Cerebellar nuclear complex (tissue), 1 donor: ENCODE results near the gene VNN1.
"Not testable (repeated sequence)": the region's sequence is repeated elsewhere in the genome, so short reads cannot be mapped to it uniquely, and the experiment has no call there.

Experiments used
- DNase-seq, 2 experiments: peaks; one replicate each; lab custom pipeline; 2025; lab: John Stamatoyannopoulos, UW

Gene VNN1

GRCh38 chr6:132725471-132725870 lies 11.6 kb upstream of the VNN1 start:
- DNase-seq, result no peak

GRCh38 chr6:132719736-132720448 lies 6.0 kb upstream of the VNN1 start:
- no peak for DNase-seq

- DNase-seq, result no peak
These were observed 2.2 kb upstream of the VNN1 start for GRCh38 chr6:132715881-132716637.

GRCh38 chr6:132715204-132715603 lies 1.3 kb upstream of the VNN1 start:
- DNase-seq, result no peak

- DNase-seq, result no peak
These were observed 305 bp upstream of the VNN1 start for GRCh38 chr6:132714160-132714559.

- DNase-seq, result no peak
These were observed 1.5 kb downstream of the VNN1 start for GRCh38 chr6:132712366-132712765.

GRCh38 chr6:132708771-132709170 lies 5.1 kb downstream of the VNN1 start:
- DNase-seq, result no peak

- DNase-seq, result no peak
These were observed 5.9 kb downstream of the VNN1 start for GRCh38 chr6:132708002-132708401.

- not testable (repeated sequence) for DNase-seq
These were observed 7.1 kb downstream of the VNN1 start for GRCh38 chr6:132706756-132707155.

GRCh38 chr6:132703936-132704335 lies 9.9 kb downstream of the VNN1 start:
- DNase-seq, result no peak

- DNase-seq, result no peak
These were observed 15.2 kb downstream of the VNN1 start for GRCh38 chr6:132698608-132699007.

GRCh38 chr6:132695773-132696172 lies 18.1 kb downstream of the VNN1 start:
- DNase-seq, result no peak

GRCh38 chr6:132693478-132693877 lies 20.4 kb downstream of the VNN1 start:
- DNase-seq, result no peak

GRCh38 chr6:132690678-132691077 lies 23.2 kb downstream of the VNN1 start:
- DNase-seq, result no peak

GRCh38 chr6:132687306-132687705 lies 26.5 kb downstream of the VNN1 start:
- DNase-seq, result no peak

- no peak for DNase-seq
These were observed 27.3 kb downstream of the VNN1 start for GRCh38 chr6:132686531-132686930.

- no peak for DNase-seq
These were observed 28.8 kb downstream of the VNN1 start for GRCh38 chr6:132685009-132685408.

- no peak for DNase-seq
These were observed 29.6 kb downstream of the VNN1 start for GRCh38 chr6:132684272-132684671.

- DNase-seq, result no peak
These were observed 30.3 kb downstream of the VNN1 start for GRCh38 chr6:132683543-132683942.

GRCh38 chr6:132679094-132679493 lies 34.8 kb downstream of the VNN1 start:
- DNase-seq, result not testable (repeated sequence)

- DNase-seq, result no peak
These were observed 38.1 kb downstream of the VNN1 start for GRCh38 chr6:132675749-132676148.

GRCh38 chr6:132675002-132675401 lies 38.9 kb downstream of the VNN1 start:
- DNase-seq, result no peak

GRCh38 chr6:132673376-132674094 lies 40.3 kb downstream of the VNN1 start:
- no peak for DNase-seq
